GM06990 (cell line): Measurements from ENCODE around the gene MFN2.

Experiments used
- DNase-seq: peaks from one replicate; pipeline ENCODE4 v3.0.0-alpha.2; 2011; ENCODE audit not compliant: insufficient read length; ENCODE audit errors: extremely low read depth
- H3K27me3 ChIP-seq: replicated peaks from 2 replicates; pipeline ENCODE4 v1.6.0; 2011; ENCODE audit warnings: low read length; ENCODE audit not compliant: control insufficient read depth, insufficient read depth
- H3K36me3 ChIP-seq: 2 replicates; pipeline ENCODE4 v1.5.1; 2011; ENCODE audit warnings: low read length; ENCODE audit not compliant: control insufficient read depth, insufficient read depth
- H3K4me3 ChIP-seq: replicated peaks from 2 replicates; pipeline ENCODE4 v1.5.1; 2011; ENCODE audit warnings: low read depth, mild to moderate bottlenecking, control low read depth, low read length
- TF ChIP-seq, protein P1 (sequence below): IDR thresholded peaks from 2 replicates; pipeline ENCODE4 v1.5.1; 2011; ENCODE audit warnings: low read length, control low read depth, mild to moderate bottlenecking, inconsistent platforms; ENCODE audit not compliant: insufficient read depth, poor library complexity, severe bottlenecking

The MFN2 gene

DNA sequence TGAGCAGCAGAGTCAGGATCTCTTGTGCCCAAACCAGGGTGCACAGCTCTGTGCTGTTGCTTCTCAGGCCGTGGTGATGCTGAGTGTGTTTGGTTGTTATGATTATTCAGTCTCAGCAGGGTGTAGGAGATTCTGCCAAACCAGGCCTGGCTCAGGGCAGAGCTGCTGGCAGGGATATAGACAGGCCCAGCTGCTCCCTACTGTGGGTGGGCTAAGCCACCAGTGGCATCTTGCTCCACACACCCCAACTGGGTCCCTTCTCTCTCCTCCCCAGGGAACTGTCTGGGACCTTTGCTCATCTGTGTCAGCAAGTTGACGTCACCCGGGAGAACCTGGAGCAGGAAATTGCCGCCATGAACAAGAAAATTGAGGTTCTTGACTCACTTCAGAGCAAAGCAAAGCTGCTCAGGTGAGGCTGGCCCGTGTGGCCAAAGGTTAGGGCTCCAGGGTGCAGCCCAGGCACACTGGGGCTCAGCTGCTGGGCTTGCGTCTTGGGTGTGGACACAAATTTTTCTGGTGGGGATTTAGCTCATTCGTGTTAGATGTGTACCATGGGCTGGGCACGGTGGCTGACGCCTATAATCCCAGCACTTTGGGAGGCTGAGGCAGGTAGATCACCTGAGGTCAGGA is 29.2 kb downstream of the MFN2 start:
- no peak for DNase-seq
- TF ChIP-seq, protein P1, sequence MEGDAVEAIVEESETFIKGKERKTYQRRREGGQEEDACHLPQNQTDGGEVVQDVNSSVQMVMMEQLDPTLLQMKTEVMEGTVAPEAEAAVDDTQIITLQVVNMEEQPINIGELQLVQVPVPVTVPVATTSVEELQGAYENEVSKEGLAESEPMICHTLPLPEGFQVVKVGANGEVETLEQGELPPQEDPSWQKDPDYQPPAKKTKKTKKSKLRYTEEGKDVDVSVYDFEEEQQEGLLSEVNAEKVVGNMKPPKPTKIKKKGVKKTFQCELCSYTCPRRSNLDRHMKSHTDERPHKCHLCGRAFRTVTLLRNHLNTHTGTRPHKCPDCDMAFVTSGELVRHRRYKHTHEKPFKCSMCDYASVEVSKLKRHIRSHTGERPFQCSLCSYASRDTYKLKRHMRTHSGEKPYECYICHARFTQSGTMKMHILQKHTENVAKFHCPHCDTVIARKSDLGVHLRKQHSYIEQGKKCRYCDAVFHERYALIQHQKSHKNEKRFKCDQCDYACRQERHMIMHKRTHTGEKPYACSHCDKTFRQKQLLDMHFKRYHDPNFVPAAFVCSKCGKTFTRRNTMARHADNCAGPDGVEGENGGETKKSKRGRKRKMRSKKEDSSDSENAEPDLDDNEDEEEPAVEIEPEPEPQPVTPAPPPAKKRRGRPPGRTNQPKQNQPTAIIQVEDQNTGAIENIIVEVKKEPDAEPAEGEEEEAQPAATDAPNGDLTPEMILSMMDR = no peak
- Histone ChIP-seq H3K4me3 (no peak overlapping the region), H3K27me3 (no peaks in the 10 kb centered on the region), H3K36me3 (peaks cover 41% of the 10 kb centered on the region)

DNA sequence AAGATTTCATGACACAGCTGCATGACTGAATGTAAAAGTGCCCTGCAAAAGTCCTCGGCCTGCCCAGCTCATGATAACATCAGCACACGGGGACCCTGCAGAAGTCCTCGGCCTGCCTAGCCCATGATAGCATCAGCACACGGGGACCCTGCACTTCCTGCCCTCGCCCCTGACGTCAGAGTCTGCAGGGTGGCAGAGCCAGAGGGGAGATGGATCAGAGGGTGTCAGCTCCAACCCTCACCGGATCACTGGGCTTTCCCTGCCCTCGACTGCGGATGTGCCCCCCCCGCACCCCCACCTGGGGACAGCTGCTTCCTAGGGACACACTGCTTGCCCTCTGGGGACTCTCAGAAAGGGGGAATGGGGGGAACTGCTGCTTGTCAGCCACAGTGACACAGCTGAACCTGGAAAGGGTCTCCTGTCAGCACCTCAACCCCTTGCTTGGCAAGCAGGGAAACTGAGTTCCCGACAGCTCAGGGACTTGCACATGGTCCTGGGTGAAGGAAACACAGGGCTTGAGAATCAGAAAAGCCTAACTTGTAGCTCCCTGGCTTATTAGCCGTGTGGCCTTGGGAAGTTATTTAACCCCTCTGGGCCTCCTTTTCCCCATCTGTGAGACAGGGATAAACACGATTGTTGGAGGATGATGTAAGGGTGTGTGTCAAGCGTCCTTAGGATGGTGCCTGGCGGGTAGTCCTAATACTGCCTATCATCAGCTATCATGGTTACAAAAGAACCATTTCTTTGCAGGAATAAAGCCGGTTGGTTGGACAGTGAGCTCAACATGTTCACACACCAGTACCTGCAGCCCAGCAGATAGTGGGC is 30.7 kb downstream of the MFN2 start:
- no peak overlapping the region for H3K4me3 ChIP-seq
- DNase-seq = no peak
- H3K36me3 ChIP-seq = peaks cover 37% of the 10 kb centered on the region
- H3K27me3 ChIP-seq = no peaks in the 10 kb centered on the region
- TF ChIP-seq, protein P1 = no peak

DNA sequence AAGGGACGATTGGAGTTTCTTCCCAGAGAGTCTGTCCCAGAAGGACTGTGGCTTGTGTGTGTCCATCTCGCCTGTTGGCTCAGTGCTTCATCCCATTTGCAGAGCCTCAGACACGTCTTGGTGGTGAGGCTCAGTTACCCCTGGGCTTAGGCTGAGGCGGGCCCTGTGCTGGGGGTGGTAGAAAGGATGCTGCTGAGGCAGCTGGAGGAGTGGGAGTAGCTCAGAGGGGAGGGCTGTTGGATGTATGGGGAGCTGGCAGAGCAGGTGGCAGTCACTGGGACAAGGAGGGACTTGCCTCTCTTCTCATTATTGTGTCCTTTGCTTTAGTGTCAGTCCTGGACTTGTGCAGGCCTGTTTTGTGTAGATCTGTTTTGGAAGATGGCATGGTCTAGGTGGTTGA is 31.8 kb downstream of the MFN2 start:
- Histone ChIP-seq H3K4me3 (no peak overlapping the region), H3K36me3 (peaks cover 29% of the 10 kb centered on the region), H3K27me3 (no peaks in the 10 kb centered on the region)
- DNase-seq = no peak
- TF ChIP-seq, protein P1 = no peak

DNA sequence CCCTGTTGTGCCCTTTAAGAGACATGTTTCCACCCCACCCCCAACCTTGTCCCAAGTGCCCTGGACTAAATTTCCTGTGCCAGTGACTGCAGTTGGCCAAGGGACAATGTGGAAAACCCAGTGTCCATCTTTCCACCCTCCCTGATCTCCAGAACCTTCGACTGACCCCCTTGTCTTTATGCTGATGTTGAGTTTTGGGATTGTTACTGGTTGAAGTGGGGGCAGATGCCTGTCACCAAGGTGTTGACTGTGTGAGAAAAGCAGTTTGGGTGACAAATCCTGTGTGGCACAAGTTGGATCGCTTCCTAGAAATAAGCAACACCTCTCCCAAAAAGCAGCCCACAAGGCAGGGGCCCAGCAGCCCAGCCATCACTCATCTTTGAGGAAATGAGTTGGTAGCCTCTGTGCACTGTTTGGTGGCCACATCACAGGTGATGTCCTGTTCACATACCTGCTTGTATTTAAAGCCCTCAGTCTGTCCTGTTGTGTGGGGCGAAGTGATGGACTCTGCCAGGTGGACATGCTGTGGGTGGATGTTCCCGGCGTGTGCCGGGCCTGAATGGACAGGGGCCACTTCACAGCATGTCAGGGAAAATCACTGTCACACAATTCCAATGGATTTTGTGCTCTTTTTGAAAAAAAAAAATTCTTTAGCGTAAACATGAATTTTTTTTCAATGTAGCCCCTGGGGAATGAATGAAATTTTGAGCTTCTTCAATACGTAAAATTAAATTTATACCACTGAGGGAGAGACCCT is 32.5 kb downstream of the MFN2 start:
- TF ChIP-seq, protein P1 = no peak
- no peaks in the 10 kb centered on the region for H3K27me3 ChIP-seq
- no peak for DNase-seq

DNA sequence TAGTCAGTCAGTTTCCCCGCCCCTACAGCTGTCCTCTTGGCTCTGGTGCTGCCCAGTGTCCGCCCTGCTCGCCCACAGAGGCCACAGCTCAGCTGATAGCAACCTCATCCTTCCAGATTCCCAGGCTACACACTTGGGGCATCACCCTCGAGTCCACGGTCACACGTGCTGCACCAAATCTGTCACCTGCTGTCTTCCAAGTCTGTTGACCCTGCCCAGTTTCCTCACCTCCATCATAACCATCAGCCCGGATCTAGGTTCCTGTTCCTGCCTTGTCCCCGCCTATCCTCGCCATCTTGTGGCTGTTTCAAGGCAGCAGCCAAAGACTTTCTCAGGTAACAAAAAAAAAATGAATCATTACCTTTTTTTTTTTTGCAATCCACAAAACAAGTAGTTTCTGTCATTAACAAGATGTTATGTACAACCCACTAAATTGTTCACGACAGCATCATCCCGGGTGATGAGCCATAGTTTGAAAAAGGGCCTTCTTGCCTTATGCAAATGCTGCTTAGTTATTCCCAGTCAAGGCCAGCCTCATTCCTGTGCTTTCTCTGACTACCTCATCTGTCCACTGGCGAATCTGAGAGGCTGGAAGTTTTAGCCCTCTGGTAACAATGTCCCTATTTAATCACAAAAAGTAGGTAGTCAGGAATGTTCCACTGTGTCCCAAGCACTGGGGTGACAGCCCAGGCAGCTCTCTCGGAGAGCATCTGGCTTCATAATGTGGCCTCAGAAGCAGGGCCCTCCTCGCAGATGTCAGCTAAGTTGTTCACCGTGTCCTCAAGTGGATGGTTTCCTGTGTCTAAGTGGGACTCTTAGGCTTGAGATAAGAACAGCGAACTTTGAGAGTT is 34.1 kb downstream of the MFN2 start:
- Histone ChIP-seq H3K4me3 (no peak overlapping the region), H3K27me3 (no peaks in the 10 kb centered on the region), H3K36me3 (peaks cover 21% of the 10 kb centered on the region)
- DNase-seq = no peak
- TF ChIP-seq, protein P1 = peak; percentile 14

More for the DNA sequence above, 32.5 kb downstream of the MFN2 start:
- H3K4me3 ChIP-seq = no peak overlapping the region
- peaks cover 24% of the 10 kb centered on the region for H3K36me3 ChIP-seq
